Muscle layer of duodenum (tissue), 2 donors: ENCODE measurements around the gene CCDC141.
"Not testable (repeated sequence)": the region's sequence is repeated elsewhere in the genome, so short reads cannot be mapped to it uniquely, and the experiment has no call there.

Source experiments
- H3K27ac ChIP-seq: one replicate; pipeline ENCODE4 v1.7.0; 2013; ENCODE audit warnings: mild to moderate bottlenecking, low read length
- H3K27me3 ChIP-seq: one replicate; pipeline ENCODE4 v1.7.0; 2013; ENCODE audit warnings: low read depth, mild to moderate bottlenecking, control low read depth, low read length
- H3K36me3 ChIP-seq, 2 donors: one replicate each; pipeline ENCODE4 v1.7.0; 2013; ENCODE audit warnings: low read length in 2 of 2, control low read depth in 1 of 2, mild to moderate bottlenecking in 1 of 2; ENCODE audit not compliant: insufficient read depth in 2 of 2, control insufficient read depth in 1 of 2
- H3K4me1 ChIP-seq, 2 donors: one replicate each; pipeline ENCODE4 v1.7.0; 2013; ENCODE audit warnings: low read length in 2 of 2, mild to moderate bottlenecking in 2 of 2, control low read depth in 1 of 2, moderate library complexity in 1 of 2; ENCODE audit not compliant: insufficient read depth in 2 of 2, control insufficient read depth in 1 of 2
- H3K4me3 ChIP-seq, 2 donors: one replicate each; pipeline ENCODE4 v1.7.0; 2013; ENCODE audit warnings: low read length in 2 of 2, low read depth in 1 of 2, mild to moderate bottlenecking in 1 of 2
- H3K9me3 ChIP-seq, 2 donors: one replicate each; pipeline ENCODE4 v1.7.0; 2013; ENCODE audit warnings: low read length in 2 of 2, control low read depth in 1 of 2, mild to moderate bottlenecking in 1 of 2; ENCODE audit not compliant: control insufficient read depth in 1 of 2
- donor health status: healthy.

CCDC141 gene

DNA sequence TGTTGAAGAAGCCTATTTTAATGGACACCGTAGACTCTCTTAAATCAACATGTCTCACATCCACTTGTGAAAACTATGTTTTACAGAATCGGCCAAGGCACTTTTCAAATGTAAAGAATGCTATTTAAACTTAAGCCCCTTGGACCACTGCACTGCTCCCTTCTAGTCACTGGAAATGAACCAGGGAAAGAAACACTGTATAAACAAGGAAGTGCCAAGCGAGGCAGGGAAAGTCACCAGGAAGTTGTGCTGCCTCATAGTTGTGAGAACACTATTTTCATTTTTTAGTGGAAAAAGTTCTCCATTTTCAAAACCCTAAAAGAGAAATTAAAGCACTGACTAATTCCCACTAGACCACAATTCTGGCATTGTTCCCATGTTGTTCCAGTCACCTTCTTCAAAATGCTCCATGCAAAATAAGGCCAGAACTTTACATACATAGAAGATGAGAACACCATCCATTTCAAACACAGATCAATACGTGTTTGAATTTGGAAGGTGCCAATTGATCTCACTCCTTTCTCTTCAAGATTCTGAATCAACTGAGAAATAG lies 13.5 kb downstream of the CCDC141 start:
- H3K27me3 ChIP-seq = no peaks in the 10 kb centered on the region
- H3K4me3 ChIP-seq = no peak overlapping the region
- H3K27ac ChIP-seq = no peak overlapping the region
- H3K4me1 ChIP-seq = no peaks in the 10 kb centered on the region
- H3K36me3 ChIP-seq = no peaks in the 10 kb centered on the region
- H3K9me3 ChIP-seq = no peaks in the 10 kb centered on the region

DNA sequence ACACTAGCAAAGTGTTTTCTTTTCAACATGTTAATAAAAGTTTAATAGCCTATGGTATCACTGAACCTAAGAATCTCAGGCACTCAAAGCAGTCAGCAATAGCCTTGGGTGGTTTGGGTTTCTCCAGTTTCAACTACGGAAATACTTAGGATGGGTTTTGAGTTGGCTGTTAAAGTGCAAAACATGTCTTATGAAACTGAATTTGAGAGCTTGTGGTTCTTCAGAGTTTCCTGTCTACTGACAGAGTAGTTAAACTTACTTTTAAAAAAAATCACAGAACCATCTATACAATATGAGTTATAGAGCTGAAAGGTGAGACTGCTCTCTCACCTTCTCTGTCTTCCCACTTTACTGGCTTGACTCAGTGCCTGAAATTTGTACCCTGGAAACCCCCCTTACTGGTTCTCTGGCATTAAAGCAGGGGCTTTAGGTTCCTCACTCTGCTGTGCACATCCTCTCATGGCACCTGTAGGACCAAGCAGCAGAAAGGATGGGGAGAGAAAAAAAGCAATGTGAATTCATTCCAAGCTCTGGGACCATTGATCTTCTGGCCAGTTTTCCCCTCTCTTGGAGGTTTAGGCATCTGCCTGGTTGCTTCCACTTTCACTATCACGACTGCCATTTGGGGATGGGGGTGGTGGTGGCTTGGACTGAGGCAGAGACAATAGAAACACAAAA lies 18.1 kb downstream of the CCDC141 start:
- Histone ChIP-seq H3K4me3 (peak overlapping the region in 1 of 2 donors; percentile 14), H3K9me3 (no peaks in the 10 kb centered on the region), H3K27me3 (no peaks in the 10 kb centered on the region), H3K4me1 (no peaks in the 10 kb centered on the region), H3K36me3 (no peaks in the 10 kb centered on the region), H3K27ac (no peak overlapping the region)

GRCh38 chr2:179024445-179024844 lies 25.5 kb downstream of the CCDC141 start:
- Histone ChIP-seq H3K4me1 (no peaks in the 10 kb centered on the region), H3K4me3 (no peak overlapping the region), H3K9me3 (no peaks in the 10 kb centered on the region), H3K36me3 (no peaks in the 10 kb centered on the region), H3K27ac (no peak overlapping the region), H3K27me3 (no peaks in the 10 kb centered on the region)

- Histone ChIP-seq H3K4me1 (no peaks in the 10 kb centered on the region), H3K4me3 (no peak overlapping the region), H3K36me3 (no peaks in the 10 kb centered on the region), H3K27ac (no peak overlapping the region), H3K9me3 (no peaks in the 10 kb centered on the region), H3K27me3 (no peaks in the 10 kb centered on the region)
These were observed 27.3 kb downstream of the CCDC141 start for GRCh38 chr2:179022685-179023084.

DNA sequence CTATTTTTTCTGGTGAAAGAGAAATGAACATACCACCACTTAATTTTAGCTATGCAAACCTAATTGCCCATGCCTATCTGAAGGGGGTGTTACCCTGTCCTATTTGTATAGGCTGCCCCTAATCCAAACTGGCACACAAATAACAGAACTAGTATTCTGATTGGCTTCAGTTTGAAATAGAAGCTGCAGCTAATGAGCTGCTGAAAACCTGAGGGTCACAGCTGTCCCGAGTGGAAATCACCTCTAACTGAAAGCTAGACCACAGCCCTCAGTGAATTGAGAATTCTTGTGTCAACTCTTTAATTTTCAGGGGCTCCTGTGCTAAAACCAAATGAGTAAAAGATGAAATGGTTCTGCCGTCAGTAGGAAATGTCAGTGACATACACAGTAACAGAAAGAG lies 28.7 kb downstream of the CCDC141 start:
- no peaks in the 10 kb centered on the region for H3K4me1 ChIP-seq
- H3K27ac ChIP-seq = no peak overlapping the region
- no peak overlapping the region for H3K4me3 ChIP-seq
- H3K36me3 ChIP-seq = no peaks in the 10 kb centered on the region
- H3K27me3 ChIP-seq = no peaks in the 10 kb centered on the region
- no peaks in the 10 kb centered on the region for H3K9me3 ChIP-seq

GRCh38 chr2:179020156-179020750 lies 29.7 kb downstream of the CCDC141 start:
- H3K4me1 ChIP-seq = no peaks in the 10 kb centered on the region
- H3K36me3 ChIP-seq = no peaks in the 10 kb centered on the region
- H3K9me3 ChIP-seq = no peaks in the 10 kb centered on the region
- no peak overlapping the region for H3K4me3 ChIP-seq
- H3K27me3 ChIP-seq = no peaks in the 10 kb centered on the region
- no peak overlapping the region for H3K27ac ChIP-seq

DNA sequence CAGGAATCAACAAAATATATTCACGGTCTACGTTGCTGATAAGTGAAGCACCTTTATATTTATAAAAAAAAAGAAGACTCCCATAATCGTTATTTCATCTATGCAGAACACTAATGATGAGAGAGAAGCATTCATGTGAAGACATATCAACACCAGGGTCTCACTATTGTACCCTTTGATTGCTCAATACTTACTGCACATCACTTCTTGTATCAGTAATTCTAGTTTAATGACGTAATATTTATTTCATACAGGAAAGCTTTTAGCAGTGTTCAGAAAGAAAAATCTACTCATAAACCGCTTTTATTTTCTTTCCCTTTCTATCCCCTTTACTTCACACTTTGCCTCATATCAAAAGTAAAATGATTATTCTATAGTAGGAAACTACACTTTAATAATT lies 30.7 kb downstream of the CCDC141 start:
- H3K36me3 ChIP-seq = no peaks in the 10 kb centered on the region
- H3K9me3 ChIP-seq = no peaks in the 10 kb centered on the region
- no peaks in the 10 kb centered on the region for H3K27me3 ChIP-seq
- H3K4me1 ChIP-seq = no peaks in the 10 kb centered on the region
- no peak overlapping the region for H3K4me3 ChIP-seq
- no peak overlapping the region for H3K27ac ChIP-seq

DNA sequence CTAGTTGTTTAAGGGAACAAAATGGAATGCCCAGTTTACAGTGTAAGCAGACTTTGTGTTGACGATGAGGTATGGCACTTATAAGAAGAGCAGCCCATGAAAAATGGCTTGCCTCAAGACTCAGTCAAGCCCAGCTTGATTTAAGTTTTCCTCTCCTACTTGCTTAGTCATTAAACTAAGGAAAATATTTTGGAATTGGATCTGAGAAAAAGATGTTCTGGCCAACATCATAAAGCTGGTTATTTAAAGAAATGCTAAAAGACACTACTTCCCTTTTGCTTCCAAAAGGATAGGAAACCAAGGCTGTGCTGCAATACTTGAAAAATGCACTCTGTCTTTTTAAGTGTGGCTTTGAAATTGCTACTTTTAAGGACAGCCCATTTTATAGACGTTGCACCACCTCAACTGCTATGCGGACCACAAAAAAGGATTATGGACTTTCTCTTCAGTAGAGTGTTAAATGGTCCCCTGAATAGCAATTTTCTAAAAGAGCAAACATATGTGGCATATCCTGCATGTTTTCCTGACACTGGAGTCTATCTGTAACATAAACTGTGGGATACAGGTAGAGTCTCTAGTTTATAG lies 32.1 kb downstream of the CCDC141 start:
- Histone ChIP-seq H3K27me3 (no peaks in the 10 kb centered on the region), H3K27ac (no peak overlapping the region), H3K9me3 (no peaks in the 10 kb centered on the region), H3K36me3 (no peaks in the 10 kb centered on the region), H3K4me1 (no peaks in the 10 kb centered on the region), H3K4me3 (no peak overlapping the region)

- H3K36me3 ChIP-seq, H3K4me1 ChIP-seq, H3K27me3 ChIP-seq, H3K4me3 ChIP-seq, H3K27ac ChIP-seq, H3K9me3 ChIP-seq: not testable (repeated sequence)
These were observed 35.7 kb downstream of the CCDC141 start for GRCh38 chr2:179014189-179014588.

DNA sequence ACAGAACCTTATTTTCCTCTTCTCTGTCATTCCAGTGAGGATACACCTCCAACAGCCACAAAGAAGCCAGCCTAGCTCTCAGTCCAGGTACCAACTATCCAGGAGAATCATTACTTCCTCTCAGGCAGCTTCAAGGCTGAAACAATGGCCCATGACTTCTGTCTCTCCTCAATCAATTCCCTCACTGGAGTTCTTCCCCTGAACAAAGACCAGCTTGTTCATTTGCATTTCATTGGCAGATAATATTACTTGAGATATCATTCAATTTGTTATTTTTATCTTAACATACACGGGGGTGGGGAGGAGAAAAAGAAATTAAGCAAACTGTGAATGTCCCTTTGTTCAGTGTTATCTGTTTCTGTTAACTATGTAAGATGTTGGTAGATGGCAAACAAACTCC lies 44.0 kb downstream of the CCDC141 start:
- H3K4me3 ChIP-seq = no peak overlapping the region
- no peaks in the 10 kb centered on the region for H3K36me3 ChIP-seq
- no peaks in the 10 kb centered on the region for H3K27me3 ChIP-seq
- no peak overlapping the region for H3K27ac ChIP-seq
- no peaks in the 10 kb centered on the region for H3K4me1 ChIP-seq
- no peaks in the 10 kb centered on the region for H3K9me3 ChIP-seq

- Histone ChIP-seq H3K36me3 (no peaks in the 10 kb centered on the region), H3K9me3 (no peaks in the 10 kb centered on the region), H3K27ac (no peak overlapping the region), H3K4me3 (no peak overlapping the region), H3K4me1 (no peaks in the 10 kb centered on the region), H3K27me3 (no peaks in the 10 kb centered on the region)
These were observed 50.5 kb downstream of the CCDC141 start for GRCh38 chr2:178999476-178999875.
